CD14-positive monocyte (primary cell): ENCODE measurements around the gene RIF1. TPM values are rescaled to one million over a fixed set of nuclear protein-coding genes. Genes with fewer than 3 reads are reported as not detected.

ENCODE experiments used
- DNase-seq, 3 donors: peaks; one replicate each; pipeline ENCODE4 v3.0.0-alpha.2; 2011 to 2022
- H2AFZ ChIP-seq: 2 replicates; pipeline ENCODE4 v1.6.0; 2012; ENCODE audit warnings: mild to moderate bottlenecking, low read depth, low read length, inconsistent platforms; ENCODE audit not compliant: insufficient read depth, poor library complexity, severe bottlenecking
- H3K27ac ChIP-seq, 2 donors: 1 replicate in 1 of 2; 2 replicates in 1 of 2; pipeline ENCODE4 v1.5.1; 2012 to 2013; ENCODE audit warnings: low read length in 2 of 2, control low read depth in 1 of 2, inconsistent platforms in 1 of 2, low read depth in 1 of 2, mild to moderate bottlenecking in 1 of 2
- H3K27me3 ChIP-seq, 2 donors: one replicate each; pipeline versions ENCODE4 v1.6.0 to v1.6.1; 2011 to 2013; ENCODE audit warnings: low read length in 2 of 2; ENCODE audit not compliant: control insufficient read depth in 2 of 2, insufficient read depth in 2 of 2
- H3K36me3 ChIP-seq, 2 donors: replicated peaks in 1 of 2; 1 replicate in 1 of 2; 2 replicates in 1 of 2; pipeline versions ENCODE4 v1.5.1 to v1.6.1; 2012 to 2013; ENCODE audit warnings: low read length in 2 of 2, control low read depth in 1 of 2, inconsistent platforms in 1 of 2, mild to moderate bottlenecking in 1 of 2; ENCODE audit not compliant: insufficient read depth in 2 of 2, control insufficient read depth in 1 of 2
- H3K4me1 ChIP-seq, 2 donors: 1 replicate in 1 of 2; 2 replicates in 1 of 2; pipeline versions ENCODE4 v1.5.1 to v1.6.1; 2012 to 2013; ENCODE audit warnings: low read length in 2 of 2, control low read depth in 1 of 2, inconsistent platforms in 1 of 2, mild to moderate bottlenecking in 1 of 2, moderate library complexity in 1 of 2; ENCODE audit not compliant: insufficient read depth in 2 of 2, control insufficient read depth in 1 of 2
- H3K4me2 ChIP-seq: replicated peaks from 2 replicates; pipeline ENCODE3; 2012; ENCODE audit warnings: low read length, moderate library complexity, mild to moderate bottlenecking; ENCODE audit not compliant: poor library complexity, severe bottlenecking; ENCODE audit errors: extremely low read depth
- H3K4me3 ChIP-seq, 3 experiments: fragments of 200-600 bp in 1 of 3; sonication (generic) in 1 of 3; replicated peaks in 1 of 3; 1 replicate in 2 of 3; 2 replicates in 1 of 3; pipeline ENCODE4 v1.5.1; 2011 to 2013; ENCODE audit warnings: low read length in 3 of 3, mild to moderate bottlenecking in 3 of 3, control low read depth in 2 of 3, low read depth in 2 of 3, inconsistent platforms in 1 of 3, moderate library complexity in 1 of 3
- H3K79me2 ChIP-seq: 2 replicates; pipeline ENCODE4 v1.6.0; 2012; ENCODE audit warnings: mild to moderate bottlenecking, control low read depth, inconsistent platforms, low read length, moderate library complexity; ENCODE audit not compliant: insufficient read depth
- H3K9ac ChIP-seq: 2 replicates; pipeline ENCODE4 v1.6.0; 2017; ENCODE audit warnings: low read length, mild to moderate bottlenecking; ENCODE audit not compliant: insufficient read depth, poor library complexity, severe bottlenecking
- H3K9me3 ChIP-seq, 2 donors: replicated peaks in 1 of 2; 1 replicate in 1 of 2; 2 replicates in 1 of 2; pipeline versions ENCODE4 v1.5.1 to v1.6.1; 2012 to 2013; ENCODE audit warnings: low read length in 2 of 2, control low read depth in 1 of 2; ENCODE audit not compliant: control insufficient read depth in 1 of 2, insufficient read depth in 1 of 2
- H4K20me1 ChIP-seq: 2 replicates; pipeline ENCODE4 v1.6.0; 2012; ENCODE audit warnings: mild to moderate bottlenecking, low read length, control low read depth, moderate library complexity; ENCODE audit not compliant: insufficient read depth
- H3K27ac Mint-ChIP-seq, 7 donors: one replicate each; pipeline ENCODE4 v1.8.0; 2020; ENCODE audit warnings: mild to moderate bottlenecking in 7 of 7, mixed read lengths in 7 of 7, moderate library complexity in 6 of 7, inconsistent platforms in 2 of 7
- H3K27me3 Mint-ChIP-seq, 3 donors: one replicate each; pipeline ENCODE4 v1.8.0; 2021 to 2022; ENCODE audit warnings: low read depth in 3 of 3, mild to moderate bottlenecking in 3 of 3, mixed read lengths in 3 of 3, moderate library complexity in 3 of 3, inconsistent platforms in 1 of 3
- H3K36me3 Mint-ChIP-seq, 2 donors: one replicate each; pipeline ENCODE4 v1.8.0; 2020; ENCODE audit warnings: mixed read lengths in 2 of 2, inconsistent platforms in 1 of 2, mild to moderate bottlenecking in 1 of 2
- H3K4me1 Mint-ChIP-seq: one replicate; pipeline ENCODE4 v1.8.0; 2020; ENCODE audit warnings: mild to moderate bottlenecking, mixed read lengths
- H3K4me3 Mint-ChIP-seq, 2 donors: one replicate each; pipeline ENCODE4 v1.8.0; 2020; ENCODE audit warnings: mild to moderate bottlenecking in 2 of 2, mixed read lengths in 2 of 2, moderate library complexity in 1 of 2
- H3K9me3 Mint-ChIP-seq, 7 donors: one replicate each; pipeline ENCODE4 v1.8.0; 2020 to 2022; ENCODE audit warnings: mixed read lengths in 7 of 7, mild to moderate bottlenecking in 6 of 7, moderate library complexity in 6 of 7, inconsistent platforms in 2 of 7
- WGBS: methylation state at CpG from one replicate; pipeline ENCODE4 v1.1.5; 2013; ENCODE audit warnings: missing lambda C conversion rate; ENCODE audit not compliant: insufficient coverage; 5-methylcytosine and 5-hydroxymethylcytosine counted together
- intact Hi-C, 2 donors: fragments of 100-400 bp; cut with micrococcal nuclease; formaldehyde crosslinking; loops; one replicate each; pipeline versions ENCODE4 v1.15.0 to v1.15.1; 2023
- polyA plus RNA-seq, 3 donors: library from polyadenylated mRNA; depleted of rRNA in 1 of 3; unstranded in 2 of 3; stranded (reverse) in 1 of 3; fragments of 300-500 nt in 2 of 3; fragments of >200 nt in 1 of 3; fragmentation: Illumina TruSeq in 2 of 3; gene quantifications; 1 replicate in 2 of 3; 2 replicates in 1 of 3; pipeline ENCODE4 v1.2.3, GENCODE V29; 2012 to 2021
- TF ChIP-seq, protein P1 (sequence below): fragments of 200-600 bp; IDR thresholded peaks from one replicate; pipeline ENCODE4 v1.8.0; 2022; ENCODE audit warnings: antibody characterized with exemption, mild to moderate bottlenecking

The RIF1 gene
- polyA plus RNA-seq, 3 donors = 3.8 to 9.3 (median 6.5) TPM

DNA sequence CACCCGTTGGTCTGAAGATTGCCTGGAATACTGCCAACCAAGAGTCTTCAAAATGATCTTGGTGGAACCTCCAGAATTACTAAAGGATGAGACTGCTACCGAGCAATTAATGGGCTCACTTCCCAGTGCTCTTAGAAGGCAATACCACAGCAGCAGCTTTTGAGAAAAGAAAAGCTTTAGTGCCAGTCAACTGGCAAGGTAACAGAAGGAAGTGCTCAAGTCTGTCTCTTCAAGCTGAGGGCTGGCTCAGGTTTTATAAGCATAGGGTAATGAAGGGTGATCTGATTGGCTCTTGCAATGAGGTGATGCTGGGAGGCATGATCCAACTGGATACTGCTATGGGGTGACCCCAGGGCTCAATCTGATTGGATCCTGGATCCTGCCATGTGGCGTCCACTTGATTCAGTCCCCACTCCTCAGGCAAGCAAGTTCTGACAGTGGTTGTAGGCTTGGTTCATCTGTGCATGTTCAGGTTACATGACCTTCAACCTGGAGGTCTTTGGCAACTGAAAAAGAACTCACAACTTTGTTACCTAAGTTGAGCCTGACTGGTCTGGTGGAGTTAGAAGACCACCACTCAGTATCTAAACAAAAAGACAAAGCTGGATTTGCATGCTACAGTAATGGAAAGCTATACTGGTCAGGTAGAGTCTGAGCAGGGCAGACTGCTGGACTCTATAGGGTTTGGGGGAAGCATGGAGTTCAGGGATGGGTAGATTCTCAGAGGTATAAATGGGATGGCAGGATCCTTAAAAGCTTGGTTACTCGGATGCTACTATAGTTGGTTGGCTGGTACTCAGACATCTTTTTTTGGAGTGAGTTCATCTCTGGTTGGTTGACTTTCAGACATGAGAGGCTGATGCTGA, 14.0 kb upstream of the RIF1 start:
- no peak overlapping the region for H3K4me3 Mint-ChIP-seq
- Histone ChIP-seq H3K27me3 (no peaks in the 10 kb centered on the region), H3K9me3 (no peaks in the 10 kb centered on the region), H3K27ac (no peak overlapping the region), H3K79me2 (no peaks in the 10 kb centered on the region), H3K4me3 (no peak overlapping the region), H3K4me1 (no peaks in the 10 kb centered on the region), H4K20me1 (no peaks in the 10 kb centered on the region), H3K4me2 (no peak overlapping the region), H3K9ac (no peak overlapping the region), H2AFZ (no peak overlapping the region), H3K36me3 (no peaks in the 10 kb centered on the region)
- WGBS = 92% methylated on average over 3 of the region's 4 CpGs
- TF ChIP-seq, protein P1, sequence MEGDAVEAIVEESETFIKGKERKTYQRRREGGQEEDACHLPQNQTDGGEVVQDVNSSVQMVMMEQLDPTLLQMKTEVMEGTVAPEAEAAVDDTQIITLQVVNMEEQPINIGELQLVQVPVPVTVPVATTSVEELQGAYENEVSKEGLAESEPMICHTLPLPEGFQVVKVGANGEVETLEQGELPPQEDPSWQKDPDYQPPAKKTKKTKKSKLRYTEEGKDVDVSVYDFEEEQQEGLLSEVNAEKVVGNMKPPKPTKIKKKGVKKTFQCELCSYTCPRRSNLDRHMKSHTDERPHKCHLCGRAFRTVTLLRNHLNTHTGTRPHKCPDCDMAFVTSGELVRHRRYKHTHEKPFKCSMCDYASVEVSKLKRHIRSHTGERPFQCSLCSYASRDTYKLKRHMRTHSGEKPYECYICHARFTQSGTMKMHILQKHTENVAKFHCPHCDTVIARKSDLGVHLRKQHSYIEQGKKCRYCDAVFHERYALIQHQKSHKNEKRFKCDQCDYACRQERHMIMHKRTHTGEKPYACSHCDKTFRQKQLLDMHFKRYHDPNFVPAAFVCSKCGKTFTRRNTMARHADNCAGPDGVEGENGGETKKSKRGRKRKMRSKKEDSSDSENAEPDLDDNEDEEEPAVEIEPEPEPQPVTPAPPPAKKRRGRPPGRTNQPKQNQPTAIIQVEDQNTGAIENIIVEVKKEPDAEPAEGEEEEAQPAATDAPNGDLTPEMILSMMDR = no peak
- intact Hi-C loops = no loop called here
- H3K27me3 Mint-ChIP-seq = peaks cover 1 to 5% (median 2%) of the 10 kb centered on the region in 3 donors
- peak overlapping the region in 1 of 7 donors; percentile 39 for H3K27ac Mint-ChIP-seq
- peaks cover 0 to 3% (median 0%) of the 10 kb centered on the region in 7 donors for H3K9me3 Mint-ChIP-seq
- no peaks in the 10 kb centered on the region for H3K4me1 Mint-ChIP-seq
- no peaks in the 10 kb centered on the region for H3K36me3 Mint-ChIP-seq
- no peak for DNase-seq

GRCh38 chr2:151399981-151400380, 9.7 kb upstream of the RIF1 start:
- no peak for DNase-seq
- no CpG with 5 or more reads among the region's 1 CpG for WGBS
- H3K9me3 ChIP-seq = no peaks in the 10 kb centered on the region
- no peak overlapping the region for H3K27ac Mint-ChIP-seq
- no peaks in the 10 kb centered on the region for H3K4me1 ChIP-seq
- H3K9me3 Mint-ChIP-seq = peaks cover 0 to 2% (median 0%) of the 10 kb centered on the region in 7 donors
- intact Hi-C loops = loop anchor here in 1 of 2 donors (10.0 kb wide), 1 partner anchor 45 kb away; the partner anchor contains the start of gene TNFAIP6
- H3K27me3 Mint-ChIP-seq = peaks cover 0 to 3% (median 2%) of the 10 kb centered on the region in 3 donors
- no peak overlapping the region for H3K9ac ChIP-seq
- no peaks in the 10 kb centered on the region for H3K79me2 ChIP-seq
- H3K36me3 ChIP-seq = no peaks in the 10 kb centered on the region
- no peaks in the 10 kb centered on the region for H3K36me3 Mint-ChIP-seq
- H3K4me2 ChIP-seq = no peak overlapping the region
- no peak overlapping the region for H3K27ac ChIP-seq
- TF ChIP-seq, protein P1 = no peak
- no peaks in the 10 kb centered on the region for H3K4me1 Mint-ChIP-seq
- no peaks in the 10 kb centered on the region for H3K27me3 ChIP-seq
- H2AFZ ChIP-seq = no peak overlapping the region
- no peak overlapping the region for H3K4me3 ChIP-seq
- no peaks in the 10 kb centered on the region for H4K20me1 ChIP-seq
- no peak overlapping the region for H3K4me3 Mint-ChIP-seq
